NCI-H526 treated with DMSO at 0.1 percent for 48 hours (cell line): ENCODE measurements around the gene CHST3.

ENCODE experiments used
- DNase-seq: peaks from one replicate; lab custom pipeline; 2025; lab: John Stamatoyannopoulos, UW

CHST3 gene

DNA sequence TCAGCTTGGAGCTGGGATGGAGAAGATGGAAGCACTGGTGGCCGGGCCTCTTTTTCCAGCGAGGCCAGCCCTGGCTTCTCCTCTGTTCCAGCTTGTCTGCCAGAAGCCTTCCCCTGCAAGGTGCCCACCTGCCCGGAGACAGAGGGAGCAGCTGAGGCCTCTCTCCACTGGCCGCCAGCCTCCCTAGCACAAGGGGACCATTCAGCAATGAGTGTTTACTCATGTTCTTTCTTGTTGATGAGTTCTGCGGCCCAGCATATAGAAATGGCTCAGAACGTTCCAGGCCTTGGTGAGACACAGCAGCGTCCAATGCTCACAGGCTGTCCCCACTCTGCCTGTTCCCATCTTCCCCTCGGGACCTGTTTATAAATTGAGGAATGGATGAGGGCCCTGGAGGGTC, 47.3 kb downstream of the CHST3 start:
- DNase-seq: no peak

DNA sequence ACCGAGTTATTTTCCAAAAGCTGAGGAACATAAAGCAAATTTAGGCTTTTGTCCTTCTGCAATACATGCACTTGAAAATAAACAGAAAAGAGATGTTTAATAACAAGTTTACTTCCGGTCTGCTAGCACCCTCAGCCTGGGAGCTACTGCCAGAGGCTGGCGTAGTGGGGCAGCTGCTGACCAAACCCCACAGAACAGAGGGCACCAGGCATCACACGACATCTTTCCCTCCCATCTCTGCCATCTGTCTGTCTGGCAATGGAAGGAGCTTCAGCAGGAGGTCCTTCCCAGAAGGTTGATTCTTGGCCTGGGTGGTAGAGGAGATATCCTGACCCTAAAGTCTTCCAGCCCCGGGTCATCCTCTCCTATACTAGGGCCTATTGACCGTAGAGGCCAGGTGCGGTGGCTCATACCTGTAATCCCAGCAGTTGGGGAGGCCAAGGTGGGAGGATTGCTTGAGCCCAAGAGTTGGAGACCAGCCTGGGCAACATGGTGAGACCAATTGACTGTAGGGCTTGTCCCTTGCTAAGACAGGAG, 47.8 kb downstream of the CHST3 start:
- DNase-seq: no peak

DNA sequence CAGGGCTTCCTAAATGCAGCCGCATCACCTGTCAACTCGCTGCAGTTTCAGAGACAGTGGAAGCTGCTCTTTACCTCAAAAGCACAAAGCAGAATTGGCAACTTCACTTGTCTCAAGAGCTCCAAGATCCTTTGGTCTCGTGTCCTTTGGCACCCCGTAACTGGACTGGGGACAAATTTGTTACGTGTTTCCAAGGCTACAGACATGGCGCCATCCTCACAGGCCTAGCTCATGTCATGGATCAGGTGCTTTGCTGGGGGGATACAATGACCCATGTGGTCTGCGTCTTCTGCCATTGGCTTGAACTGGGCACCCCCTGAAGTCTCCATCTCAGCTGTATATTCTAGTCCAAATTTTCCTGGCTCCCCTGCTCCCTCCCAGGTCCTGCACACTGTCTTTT, 48.6 kb downstream of the CHST3 start:
- DNase-seq: no peak

DNA sequence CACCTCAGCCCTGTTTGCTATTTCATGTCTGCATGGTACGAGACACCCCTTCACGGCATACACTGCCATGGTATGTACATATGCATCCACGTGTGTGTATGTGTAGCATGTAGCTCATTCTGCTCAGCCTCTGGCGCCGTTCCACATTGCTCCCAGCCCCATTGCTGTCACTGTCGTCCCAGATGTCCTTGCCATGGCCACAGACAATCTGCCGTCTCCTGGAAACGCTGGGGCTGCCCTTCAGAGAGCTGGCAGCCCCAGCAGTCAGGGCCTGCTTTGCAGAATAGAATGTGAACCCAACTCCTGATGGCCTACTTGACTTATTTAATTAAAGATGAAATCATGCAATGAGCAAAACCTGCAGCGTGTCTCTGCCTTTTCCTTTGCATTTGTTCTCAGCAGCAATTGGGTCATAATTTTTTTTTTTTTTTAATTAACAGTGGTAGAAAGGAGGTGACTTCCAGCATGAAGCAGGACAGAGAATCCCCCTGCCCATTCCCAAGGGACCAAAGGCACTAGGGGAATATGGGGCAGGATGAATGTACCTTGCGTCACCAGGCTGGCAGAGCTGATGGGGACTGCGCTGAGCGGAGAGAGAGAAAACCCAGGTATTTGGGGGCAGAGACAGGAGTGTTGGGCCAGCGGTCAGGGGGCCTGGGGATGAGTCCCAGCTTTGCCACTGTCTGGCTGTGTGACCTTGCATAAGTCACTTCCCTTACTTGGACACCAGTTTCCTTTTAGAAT, 49.2 kb downstream of the CHST3 start:
- no peak for DNase-seq

DNA sequence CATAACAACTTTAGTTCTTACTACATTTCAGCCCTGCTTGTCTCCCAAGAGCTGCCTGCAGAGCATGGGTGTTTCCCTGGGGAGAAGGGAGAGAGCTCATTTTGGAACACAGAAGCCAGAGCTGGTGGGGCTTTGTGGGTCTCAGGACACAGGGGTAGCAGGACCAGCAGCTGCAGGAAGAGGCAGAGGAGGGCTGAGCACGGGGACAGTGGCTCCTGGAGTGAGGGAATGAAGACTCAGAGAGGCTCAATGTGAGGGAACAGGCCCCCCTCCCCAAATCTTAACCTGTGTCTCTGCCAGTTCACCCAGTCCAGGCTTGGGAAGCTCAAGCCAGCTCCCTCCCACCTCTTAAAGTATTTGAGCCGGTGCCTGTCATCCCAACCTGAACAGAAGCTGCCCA, 50.0 kb downstream of the CHST3 start:
- no peak for DNase-seq

DNA sequence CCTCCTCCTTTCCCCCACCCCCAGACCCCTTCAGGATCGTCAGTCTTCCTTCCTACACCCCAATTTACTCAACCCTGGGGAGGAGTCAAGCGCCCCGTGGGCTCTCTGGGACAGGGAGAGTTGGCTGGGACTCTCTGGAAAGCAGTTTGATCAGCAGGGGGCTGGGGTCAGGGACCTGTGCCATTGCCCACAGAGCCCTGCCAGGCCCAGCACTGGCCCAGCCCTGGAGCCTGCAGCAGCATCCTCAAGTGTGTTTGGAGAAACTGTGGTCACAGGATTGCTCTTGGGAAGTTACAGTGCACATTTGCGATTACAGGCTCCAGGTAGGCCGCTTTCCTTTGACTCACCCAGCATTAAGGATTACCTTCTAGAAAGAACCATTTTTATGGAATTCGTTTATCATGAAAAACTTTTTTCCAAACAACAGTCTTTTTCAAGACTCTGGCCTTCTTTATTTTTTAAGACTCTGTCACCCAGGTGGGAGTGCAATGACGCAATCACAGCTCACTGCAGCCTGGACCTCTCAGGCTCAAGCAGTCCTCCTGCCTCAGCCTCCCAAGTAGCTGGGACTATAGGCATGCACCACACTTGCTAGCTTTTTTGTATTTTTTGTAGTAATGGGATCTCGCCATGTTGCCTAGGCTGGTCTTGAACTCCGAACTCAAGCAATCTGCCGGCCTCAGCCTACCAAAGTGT, 50.7 kb downstream of the CHST3 start:
- DNase-seq: no peak

DNA sequence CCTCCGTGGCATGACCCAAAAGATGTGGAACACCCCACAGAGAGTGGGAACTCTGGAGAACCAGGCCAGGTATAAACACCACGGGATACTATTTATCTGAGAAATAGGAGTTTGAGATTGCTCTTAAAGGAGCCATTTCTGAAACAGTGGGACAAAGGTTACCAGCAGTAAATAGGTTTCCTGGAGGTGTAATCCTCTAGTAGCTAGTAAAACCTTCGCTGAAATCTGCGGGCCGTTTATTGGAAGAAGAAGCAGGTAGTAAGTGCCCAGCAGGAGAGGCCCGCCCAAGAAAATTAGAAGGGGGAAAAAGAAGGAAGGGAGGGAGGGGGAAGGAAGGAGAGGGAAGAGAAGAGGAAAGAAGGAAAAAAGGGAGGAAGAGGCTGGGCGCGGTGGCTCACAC, 51.6 kb downstream of the CHST3 start:
- DNase-seq: no peak

DNA sequence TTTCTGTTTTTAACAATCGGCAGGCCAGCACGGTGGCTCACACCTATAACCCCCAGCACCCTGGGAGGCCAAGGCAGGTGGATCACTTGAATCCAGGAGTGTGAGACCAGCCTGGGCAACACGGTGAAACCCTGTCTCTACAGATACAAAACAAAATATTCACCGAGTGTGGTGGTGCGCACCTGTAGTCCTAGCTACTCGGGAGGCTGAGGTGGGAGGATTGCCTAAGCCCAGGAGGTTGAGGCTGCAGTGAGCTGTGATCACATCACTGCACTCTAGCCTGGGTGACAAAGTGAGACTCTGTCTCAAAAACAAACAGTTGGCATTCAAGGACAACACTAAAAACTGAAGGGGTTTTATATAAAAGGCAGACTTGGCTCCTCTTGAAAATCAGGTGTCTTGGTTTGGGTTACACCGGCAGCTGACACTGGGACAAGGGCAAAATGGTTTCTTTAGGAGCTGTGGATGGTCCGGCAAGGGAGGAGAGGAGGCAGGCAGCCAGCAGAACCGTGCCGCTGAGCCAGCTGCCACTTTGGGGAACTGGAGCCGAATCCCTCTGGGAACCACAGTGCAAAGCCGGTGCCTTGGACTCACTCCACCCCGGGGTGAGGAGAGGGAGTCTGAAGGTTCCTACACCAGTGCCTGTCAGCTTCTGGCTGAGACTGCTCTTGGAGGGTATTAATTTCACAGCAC, 52.6 kb downstream of the CHST3 start:
- no peak for DNase-seq

DNA sequence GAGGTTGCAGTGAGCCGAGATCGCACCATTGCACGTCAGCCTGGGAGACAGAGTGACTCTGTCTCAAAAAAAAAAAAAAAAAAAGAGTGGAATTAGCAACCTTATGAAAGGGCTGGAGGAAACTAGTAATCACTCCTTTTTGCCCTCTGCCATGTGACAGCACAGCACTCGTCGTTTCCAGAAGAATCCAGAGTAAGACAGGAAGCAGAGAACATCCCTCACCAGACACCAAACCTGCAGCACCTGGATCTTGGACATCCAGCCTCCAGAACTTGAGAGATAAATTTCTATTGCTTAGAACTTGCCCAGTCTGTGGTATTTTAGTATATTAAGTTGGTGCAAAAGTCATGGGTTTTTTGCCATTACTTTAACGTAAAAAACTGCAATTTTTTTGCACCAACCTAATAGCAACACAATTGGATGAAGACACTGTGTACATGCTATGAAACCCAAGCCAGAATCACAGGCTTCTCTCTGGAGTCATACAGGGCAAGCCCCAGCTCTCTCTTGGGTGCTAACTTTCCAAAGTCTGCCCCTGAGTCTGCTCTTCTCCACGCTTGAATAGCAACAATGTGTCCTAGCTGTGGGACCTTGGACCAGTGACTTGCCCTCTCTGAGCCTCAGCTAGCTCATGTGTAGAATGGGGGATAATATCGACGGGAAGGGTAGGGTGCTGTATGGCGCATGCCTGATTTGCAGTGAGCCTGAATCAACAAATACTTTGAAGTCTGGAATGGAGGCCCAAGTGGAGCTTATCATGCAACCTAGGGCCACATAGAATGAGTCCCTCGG, 55.1 kb downstream of the CHST3 start:
- DNase-seq: no peak

DNA sequence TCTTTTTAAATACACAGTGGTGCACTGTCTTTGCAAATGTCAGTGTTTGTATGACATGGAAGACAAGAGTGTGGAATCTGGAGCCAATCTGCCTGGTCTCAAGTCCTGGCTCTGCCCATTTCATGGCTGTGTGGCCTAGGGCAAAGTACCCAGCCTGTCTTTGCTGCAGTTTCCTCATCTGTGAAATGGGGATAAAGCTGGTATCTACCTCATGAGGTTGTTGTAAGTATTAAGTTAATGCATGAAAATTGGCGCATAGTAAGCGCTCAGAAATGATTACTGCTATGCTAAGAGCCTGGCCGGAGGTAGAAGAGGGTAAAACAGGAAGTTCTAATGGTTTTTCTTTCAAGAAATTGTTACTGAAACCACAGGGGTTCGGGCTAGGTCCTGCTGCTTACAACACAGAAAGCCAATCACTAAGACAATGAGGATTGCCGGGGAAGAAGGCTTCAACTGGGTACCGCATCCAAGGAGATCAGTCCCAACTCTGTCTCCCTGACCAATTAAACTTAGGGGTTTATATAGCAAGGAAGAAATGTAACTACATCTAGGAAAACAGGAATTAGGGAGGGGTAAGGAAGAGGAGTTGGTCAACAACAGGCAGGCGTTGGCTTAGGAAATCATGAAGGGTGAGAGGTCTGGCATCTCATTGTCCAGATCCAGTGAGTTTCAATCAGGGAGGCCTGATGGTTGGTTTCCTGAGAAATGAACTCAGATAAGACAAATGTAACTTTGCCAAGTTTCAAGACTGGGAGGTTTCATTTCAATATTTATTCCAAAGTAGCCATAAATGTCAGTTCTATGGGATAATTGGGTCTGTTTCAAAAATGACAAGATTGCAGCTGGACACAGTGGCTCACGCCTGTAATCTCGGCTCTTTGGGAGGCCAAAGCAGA, 57.0 kb downstream of the CHST3 start:
- DNase-seq: no peak

DNA sequence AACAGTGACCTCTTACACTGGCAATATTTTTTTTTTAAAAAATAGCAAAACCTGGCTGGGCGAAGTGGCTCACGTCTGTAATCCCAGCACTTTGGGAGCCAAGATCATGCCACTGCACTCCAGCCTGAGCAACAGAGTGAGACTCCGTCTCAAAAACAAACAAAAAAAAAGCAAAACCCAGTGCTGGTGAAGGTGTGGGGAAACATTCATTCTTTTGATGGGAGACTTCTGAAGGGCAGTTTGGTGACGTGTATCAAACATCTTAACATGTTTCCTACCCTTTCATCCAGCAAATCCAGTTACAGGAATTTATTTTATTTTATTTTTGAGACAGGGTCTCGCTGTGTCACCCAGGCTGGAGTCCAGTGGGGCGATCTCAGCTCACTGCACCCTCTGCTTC, 58.0 kb downstream of the CHST3 start:
- no peak for DNase-seq

DNA sequence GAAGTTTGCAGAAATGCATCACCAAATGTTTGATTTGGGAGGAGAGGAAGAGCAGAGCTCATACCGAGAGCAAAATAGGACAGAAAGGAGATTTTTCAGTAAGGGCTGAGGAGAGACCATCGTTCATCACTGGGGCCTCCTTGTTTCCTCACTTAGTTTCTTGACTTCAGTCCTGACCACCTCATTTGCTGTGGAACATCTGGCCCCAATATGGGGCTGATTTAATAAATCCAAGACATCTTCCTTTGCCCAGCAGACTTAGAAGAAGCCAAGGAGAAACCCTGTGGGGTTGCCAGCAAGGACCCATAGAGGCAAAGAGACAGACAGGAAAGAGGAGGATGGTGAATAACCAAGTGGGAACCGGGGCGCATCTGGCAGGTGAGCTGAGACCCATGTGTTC, 60.4 kb downstream of the CHST3 start:
- DNase-seq: no peak

DNA sequence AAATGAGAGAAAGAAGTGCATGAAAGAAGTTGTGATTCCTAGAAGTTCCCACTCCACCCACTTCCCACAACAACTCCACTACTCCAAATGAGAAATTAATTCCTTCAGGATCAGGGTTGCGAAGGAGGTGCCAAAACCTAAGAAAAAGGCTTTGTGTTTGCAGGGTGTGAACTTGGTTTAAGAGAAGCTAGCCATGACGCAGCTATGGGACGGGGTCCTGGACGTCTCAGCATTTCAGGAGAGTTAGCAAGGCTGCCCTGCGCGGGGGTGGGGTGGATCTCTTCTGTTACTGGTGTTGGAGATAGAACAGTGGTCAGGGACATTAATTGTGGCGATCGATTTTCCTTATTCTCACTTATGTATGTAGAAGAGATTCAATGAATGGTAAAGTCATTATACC, 61.2 kb downstream of the CHST3 start:
- no peak for DNase-seq

DNA sequence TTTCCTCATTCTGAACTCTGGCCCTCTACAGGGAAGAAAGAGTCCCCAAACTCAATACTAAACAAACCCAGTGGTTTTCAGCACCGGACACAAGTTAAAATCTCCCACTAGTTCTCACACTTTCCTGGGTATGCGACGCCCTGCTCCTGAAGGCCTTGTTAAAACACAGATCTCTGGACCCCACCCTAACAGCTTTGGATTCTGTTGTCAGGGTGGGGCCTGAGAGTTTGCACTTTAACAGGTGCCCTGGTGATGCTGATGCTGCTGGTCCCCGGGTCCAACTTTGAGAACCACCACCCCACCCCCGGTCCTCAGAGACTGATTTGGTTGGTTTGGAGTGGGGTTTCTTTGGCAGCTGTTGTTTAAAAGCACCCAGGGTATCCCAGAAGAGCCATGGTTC, 61.6 kb downstream of the CHST3 start:
- DNase-seq: no peak

DNA sequence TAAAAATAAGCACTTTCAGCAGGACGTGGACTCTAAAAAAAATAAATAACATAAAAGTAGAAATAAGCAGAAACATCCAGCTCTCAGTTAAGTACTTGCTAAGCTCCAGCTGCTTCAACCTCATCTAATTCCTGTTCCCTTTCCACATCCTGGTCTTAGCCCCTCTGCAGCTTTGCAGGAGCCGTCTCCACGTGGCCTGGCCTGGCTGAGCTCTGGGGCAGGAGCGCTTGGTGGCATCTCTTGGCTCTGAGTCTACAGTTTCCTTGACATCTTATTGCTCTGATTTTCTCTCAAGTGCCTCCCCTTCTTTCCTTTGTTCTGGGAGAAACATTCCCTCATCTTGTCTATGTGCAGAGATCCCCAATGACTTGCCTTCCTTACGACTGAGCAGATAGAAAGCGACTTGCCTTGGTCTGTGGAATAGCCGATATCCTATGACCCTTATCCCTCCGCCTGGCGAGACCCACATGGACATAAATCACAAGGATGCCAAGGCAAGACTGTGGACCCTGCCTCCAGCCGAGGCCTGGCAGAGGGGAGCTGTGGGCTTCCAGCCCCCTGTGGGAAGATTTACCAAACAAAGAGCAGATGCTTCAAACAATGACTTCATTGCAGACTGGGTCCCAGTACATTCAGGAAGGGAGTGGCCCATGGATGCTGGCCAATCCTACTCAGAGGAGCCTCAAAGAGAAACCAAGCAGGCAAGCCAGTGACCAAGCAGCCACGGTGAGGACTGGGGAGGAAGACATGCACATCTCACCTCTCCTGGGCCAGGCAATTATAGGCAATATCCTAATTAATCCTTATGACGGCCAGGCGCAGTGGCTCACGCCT, 62.3 kb downstream of the CHST3 start:
- DNase-seq: no peak

DNA sequence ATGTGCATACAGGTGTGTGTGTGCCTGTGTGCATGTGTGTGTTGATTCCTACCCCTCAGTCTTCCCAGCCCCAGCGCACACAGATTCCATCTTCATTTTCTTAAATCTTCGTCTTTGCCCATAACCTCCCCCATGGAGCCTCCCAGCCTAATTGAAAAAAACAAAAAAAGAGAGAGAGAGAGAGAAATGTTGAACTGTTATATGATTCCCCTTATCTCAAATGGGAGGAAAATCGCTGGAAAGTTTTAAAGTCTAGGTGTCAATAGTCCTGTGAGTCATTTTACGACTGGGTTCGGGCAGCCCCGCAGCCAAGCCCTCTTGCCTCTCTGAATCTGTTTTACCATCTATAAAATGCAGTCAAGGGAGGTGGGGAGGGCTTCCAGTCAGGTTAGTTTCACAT, 63.3 kb downstream of the CHST3 start:
- DNase-seq: no peak

DNA sequence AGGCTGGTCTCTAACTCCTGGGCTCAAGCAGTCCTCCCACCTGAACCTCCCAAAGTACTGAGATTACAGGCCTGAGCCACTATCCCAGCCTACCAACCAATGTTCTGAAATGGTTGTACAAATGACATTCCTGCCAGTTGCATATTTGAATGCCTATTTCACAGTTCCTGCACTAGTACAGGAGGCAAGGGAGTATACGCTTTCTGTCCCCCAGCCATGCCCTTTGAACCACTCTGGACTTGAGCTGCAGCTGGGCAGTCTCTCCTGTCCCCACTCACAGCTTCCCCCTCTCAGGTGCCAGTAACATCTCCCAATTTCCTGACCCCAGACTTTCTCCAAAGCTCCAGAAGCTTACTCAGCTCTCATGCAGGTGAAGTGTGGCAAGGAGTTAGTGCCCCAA, 65.2 kb downstream of the CHST3 start:
- no peak for DNase-seq

DNA sequence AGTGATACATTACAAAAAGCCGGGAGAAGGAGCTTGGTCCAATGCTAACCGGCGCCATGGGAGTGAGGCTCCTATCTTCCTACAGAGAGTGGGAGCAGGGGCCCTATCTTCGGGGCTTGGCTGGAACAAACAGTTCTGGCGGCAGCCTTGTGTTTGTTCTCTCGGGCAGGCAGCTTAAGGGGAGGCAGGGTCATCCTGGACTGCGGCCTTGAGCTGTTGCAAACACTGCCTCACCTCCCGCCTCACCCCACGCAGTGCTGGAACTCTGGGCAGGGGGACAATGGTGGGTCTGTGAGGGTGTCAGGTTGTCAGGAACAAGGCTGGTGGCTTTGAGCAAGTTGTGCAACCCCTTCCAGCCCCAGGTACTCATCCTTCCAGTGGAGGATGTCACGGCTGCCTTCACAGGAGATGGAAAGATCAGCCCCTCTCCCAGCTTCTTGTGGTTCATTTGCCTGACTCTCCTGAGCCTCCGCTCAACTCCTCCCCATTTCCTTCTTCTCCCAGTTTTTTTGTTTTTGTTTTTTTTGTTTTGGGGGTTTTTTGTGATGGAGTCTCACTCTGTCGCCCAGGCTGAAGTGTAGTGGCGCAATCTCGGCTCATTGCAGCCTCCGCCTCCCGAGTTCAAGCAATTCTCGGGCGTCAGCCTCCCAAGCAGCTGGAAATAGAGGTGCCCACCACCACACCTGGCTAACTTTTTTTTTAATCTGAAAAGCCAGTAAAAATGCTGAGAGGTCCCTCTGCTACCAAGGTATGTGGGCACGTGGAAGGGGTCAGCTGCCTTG, 66.8 kb downstream of the CHST3 start:
- no peak for DNase-seq

DNA sequence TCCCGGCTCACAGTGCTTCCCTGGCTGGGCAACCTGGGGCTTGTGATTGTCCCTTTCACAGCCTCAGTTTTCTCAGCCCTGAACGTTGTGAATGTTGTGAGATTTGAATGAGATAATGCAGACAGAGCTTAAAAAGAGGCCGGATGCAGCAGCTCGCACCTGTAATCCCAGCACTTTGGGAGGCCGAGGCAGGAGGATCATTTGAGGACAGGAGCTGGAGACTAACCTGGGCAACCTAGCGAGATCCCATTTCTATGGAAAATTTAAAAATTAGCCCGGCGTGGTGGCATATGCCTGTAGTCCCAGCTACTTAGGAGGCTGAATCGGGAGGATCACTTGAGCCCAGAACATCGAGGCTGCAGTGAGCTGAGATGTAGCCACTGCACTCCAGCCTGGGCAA, 67.5 kb downstream of the CHST3 start:
- DNase-seq: no peak
